HepG2 (cell line): ENCODE results near the gene AP5Z1. TPM values are rescaled to one million over a fixed set of nuclear protein-coding genes. Genes with fewer than 3 reads are reported as not detected.

ENCODE experiments used
- BHLHE40 ChIP-seq: IDR thresholded peaks from 2 replicates; pipeline ENCODE4 v1.6.1; 2011; ENCODE audit warnings: low read length, improper control_type of control experiment
- FOSL2 ChIP-seq: sonication (generic); formaldehyde crosslinking; IDR thresholded peaks from 2 replicates; pipeline ENCODE4 v1.4.0; 2020; ENCODE audit warnings: missing genetic modification reagents
- FOXA3 ChIP-seq: IDR thresholded peaks from 2 replicates; pipeline ENCODE4 v1.6.1; 2016; ENCODE audit warnings: missing genetic modification reagents, missing compliant biosample characterization
- JARID2 ChIP-seq: sonication (generic); formaldehyde crosslinking; IDR thresholded peaks from 2 replicates; pipeline ENCODE4 v1.8.1; 2023; ENCODE audit warnings: missing genetic modification reagents, inconsistent platforms; ENCODE audit not compliant: insufficient replicate concordance
- MTA1 ChIP-seq: sonication (generic); formaldehyde crosslinking; IDR thresholded peaks from 2 replicates; pipeline ENCODE4 v1.4.0; 2020; ENCODE audit warnings: missing genetic modification reagents, mild to moderate bottlenecking, borderline replicate concordance
- RBFOX2 ChIP-seq: fragments of 200-400 bp; formaldehyde crosslinking; IDR thresholded peaks from 2 replicates; pipeline ENCODE4 v1.6.1; 2017; ENCODE audit warnings: low read depth, mild to moderate bottlenecking, low read length
- SP140L ChIP-seq: sonication (generic); formaldehyde crosslinking; IDR thresholded peaks from 2 replicates; pipeline ENCODE4 v1.4.0; 2020; ENCODE audit warnings: missing genetic modification reagents, borderline replicate concordance
- ZBTB21 ChIP-seq: sonication (generic); formaldehyde crosslinking; IDR thresholded peaks from 2 replicates; pipeline ENCODE4 v1.4.0; 2020; ENCODE audit warnings: missing genetic modification reagents
- ZNF124 ChIP-seq: sonication (generic); formaldehyde crosslinking; IDR thresholded peaks from 2 replicates; pipeline ENCODE4 v1.4.0; 2020; ENCODE audit warnings: missing genetic modification reagents
- ZNF441 ChIP-seq: sonication (generic); formaldehyde crosslinking; IDR thresholded peaks from 2 replicates; pipeline ENCODE4 v1.7.0; 2021; ENCODE audit warnings: missing genetic modification reagents, borderline replicate concordance
- ZNF605 ChIP-seq: sonication (generic); formaldehyde crosslinking; IDR thresholded peaks from 2 replicates; pipeline ENCODE4 v1.8.0; 2022; ENCODE audit warnings: mild to moderate bottlenecking, missing genetic modification reagents
- ZNF776 ChIP-seq: sonication (generic); formaldehyde crosslinking; IDR thresholded peaks from 2 replicates; pipeline ENCODE4 v1.4.0; 2020; ENCODE audit warnings: mild to moderate bottlenecking, missing genetic modification reagents
- ZNF841 ChIP-seq: sonication (generic); formaldehyde crosslinking; IDR thresholded peaks from 2 replicates; pipeline ENCODE4 v1.8.1; 2023; ENCODE audit warnings: missing genetic modification reagents, borderline replicate concordance
- polyA plus RNA-seq, 8 experiments: library from polyadenylated mRNA; depleted of rRNA in 3 of 8; stranded (reverse) in 7 of 8; unstranded in 1 of 8; fragments of >200 nt; fragmentation: Illumina TruSeq in 4 of 8; extraction: Trizol in 4 of 8; gene quantifications; 2 replicates each; pipeline versions ENCODE4 v1.2.1 to v1.2.3, GENCODE V29; 2011 to 2016; ENCODE audit warnings: low read depth in 4 of 8, missing spikeins in 1 of 8, mixed read lengths in 1 of 8; ENCODE audit not compliant: insufficient read depth in 1 of 8
- total RNA-seq, 5 experiments: library from RNA; depleted of rRNA; stranded (reverse); fragments of >200 nt; fragmentation: Illumina TruSeq; extraction: Trizol; gene quantifications; 2 replicates each; pipeline ENCODE4 v1.2.3, GENCODE V29; 2016; ENCODE audit warnings: low read depth in 1 of 5
- TF ChIP-seq, protein P1 (sequence below): sonication (generic); formaldehyde crosslinking; IDR thresholded peaks from 2 replicates; pipeline ENCODE4 v1.4.0; 2020; ENCODE audit warnings: missing genetic modification reagents
- TF ChIP-seq, protein P2 (sequence below): sonication (generic); formaldehyde crosslinking; IDR thresholded peaks from 2 replicates; pipeline ENCODE4 v1.8.0; 2022; ENCODE audit warnings: missing genetic modification reagents, mild to moderate bottlenecking, borderline replicate concordance
- TF ChIP-seq, protein P3 (sequence below): sonication (generic); formaldehyde crosslinking; conservative IDR thresholded peaks from 2 replicates; pipeline ENCODE4 v1.4.0; 2020; ENCODE audit warnings: mild to moderate bottlenecking, missing genetic modification reagents, moderate library complexity
- TF ChIP-seq, protein P4 (sequence below): IDR thresholded peaks from 2 replicates; pipeline ENCODE4 v1.6.1; 2016
- TF ChIP-seq, protein P5 (sequence below): sonication (generic); formaldehyde crosslinking; IDR thresholded peaks from 2 replicates; pipeline ENCODE4 v1.4.0; 2020; ENCODE audit warnings: missing genetic modification reagents, mild to moderate bottlenecking, borderline replicate concordance

AP5Z1 gene
- total and polyA plus RNA-seq, 2 of the 13 experiments (the other 11 are each of a cell fraction or from before 2014, with no cell fraction given) = 9.3 to 15.1 TPM

DNA sequence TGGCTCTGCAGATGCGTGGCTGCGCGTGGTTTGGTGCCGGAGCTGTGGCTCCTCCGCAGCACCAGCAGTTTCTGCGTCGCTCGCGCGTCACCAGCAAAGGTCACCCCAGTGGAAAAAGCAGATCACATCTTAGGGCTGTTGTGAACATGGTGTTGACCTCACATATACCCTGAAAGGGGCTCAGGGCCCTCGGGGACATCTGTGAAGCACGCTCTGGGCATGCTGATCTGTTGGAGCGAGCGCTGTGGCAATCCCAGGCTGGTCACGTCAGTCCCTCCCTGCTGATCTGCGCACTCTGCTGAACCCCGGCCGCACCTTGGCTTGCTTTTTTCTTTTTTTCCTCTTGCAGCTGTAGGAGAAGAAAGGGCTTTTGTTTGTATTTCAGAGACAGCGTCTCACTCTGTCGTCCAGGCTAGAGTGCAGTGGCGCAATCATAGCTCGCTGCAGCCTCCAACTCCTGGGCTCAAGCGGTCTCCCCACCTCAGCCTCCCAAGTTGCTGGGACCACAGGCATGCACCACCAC, 33.3 kb upstream of the AP5Z1 start (continued):
- peak; percentile 58; the same call in 1 of the 2 replicates for TF ChIP-seq FOSL2 (CRISPR knock-in tag)
- TF ChIP-seq, protein P1, sequence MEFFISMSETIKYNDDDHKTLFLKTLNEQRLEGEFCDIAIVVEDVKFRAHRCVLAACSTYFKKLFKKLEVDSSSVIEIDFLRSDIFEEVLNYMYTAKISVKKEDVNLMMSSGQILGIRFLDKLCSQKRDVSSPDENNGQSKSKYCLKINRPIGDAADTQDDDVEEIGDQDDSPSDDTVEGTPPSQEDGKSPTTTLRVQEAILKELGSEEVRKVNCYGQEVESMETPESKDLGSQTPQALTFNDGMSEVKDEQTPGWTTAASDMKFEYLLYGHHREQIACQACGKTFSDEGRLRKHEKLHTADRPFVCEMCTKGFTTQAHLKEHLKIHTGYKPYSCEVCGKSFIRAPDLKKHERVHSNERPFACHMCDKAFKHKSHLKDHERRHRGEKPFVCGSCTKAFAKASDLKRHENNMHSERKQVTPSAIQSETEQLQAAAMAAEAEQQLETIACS (CRISPR knock-in tag) = no peak
- TF ChIP-seq, protein P2, sequence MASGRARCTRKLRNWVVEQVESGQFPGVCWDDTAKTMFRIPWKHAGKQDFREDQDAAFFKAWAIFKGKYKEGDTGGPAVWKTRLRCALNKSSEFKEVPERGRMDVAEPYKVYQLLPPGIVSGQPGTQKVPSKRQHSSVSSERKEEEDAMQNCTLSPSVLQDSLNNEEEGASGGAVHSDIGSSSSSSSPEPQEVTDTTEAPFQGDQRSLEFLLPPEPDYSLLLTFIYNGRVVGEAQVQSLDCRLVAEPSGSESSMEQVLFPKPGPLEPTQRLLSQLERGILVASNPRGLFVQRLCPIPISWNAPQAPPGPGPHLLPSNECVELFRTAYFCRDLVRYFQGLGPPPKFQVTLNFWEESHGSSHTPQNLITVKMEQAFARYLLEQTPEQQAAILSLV = no peak
- peak; percentile 43; the same call in 1 of the 2 replicates for TF ChIP-seq ZNF124 (CRISPR knock-in tag)
- TF ChIP-seq, protein P3, sequence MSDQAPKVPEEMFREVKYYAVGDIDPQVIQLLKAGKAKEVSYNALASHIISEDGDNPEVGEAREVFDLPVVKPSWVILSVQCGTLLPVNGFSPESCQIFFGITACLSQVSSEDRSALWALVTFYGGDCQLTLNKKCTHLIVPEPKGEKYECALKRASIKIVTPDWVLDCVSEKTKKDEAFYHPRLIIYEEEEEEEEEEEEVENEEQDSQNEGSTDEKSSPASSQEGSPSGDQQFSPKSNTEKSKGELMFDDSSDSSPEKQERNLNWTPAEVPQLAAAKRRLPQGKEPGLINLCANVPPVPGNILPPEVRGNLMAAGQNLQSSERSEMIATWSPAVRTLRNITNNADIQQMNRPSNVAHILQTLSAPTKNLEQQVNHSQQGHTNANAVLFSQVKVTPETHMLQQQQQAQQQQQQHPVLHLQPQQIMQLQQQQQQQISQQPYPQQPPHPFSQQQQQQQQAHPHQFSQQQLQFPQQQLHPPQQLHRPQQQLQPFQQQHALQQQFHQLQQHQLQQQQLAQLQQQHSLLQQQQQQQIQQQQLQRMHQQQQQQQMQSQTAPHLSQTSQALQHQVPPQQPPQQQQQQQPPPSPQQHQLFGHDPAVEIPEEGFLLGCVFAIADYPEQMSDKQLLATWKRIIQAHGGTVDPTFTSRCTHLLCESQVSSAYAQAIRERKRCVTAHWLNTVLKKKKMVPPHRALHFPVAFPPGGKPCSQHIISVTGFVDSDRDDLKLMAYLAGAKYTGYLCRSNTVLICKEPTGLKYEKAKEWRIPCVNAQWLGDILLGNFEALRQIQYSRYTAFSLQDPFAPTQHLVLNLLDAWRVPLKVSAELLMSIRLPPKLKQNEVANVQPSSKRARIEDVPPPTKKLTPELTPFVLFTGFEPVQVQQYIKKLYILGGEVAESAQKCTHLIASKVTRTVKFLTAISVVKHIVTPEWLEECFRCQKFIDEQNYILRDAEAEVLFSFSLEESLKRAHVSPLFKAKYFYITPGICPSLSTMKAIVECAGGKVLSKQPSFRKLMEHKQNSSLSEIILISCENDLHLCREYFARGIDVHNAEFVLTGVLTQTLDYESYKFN (CRISPR knock-in tag) = peak; percentile 78
- TF ChIP-seq SP140L (CRISPR knock-in tag) = no peak
- 0 out of 2 replicates have a peak, but pooled peaks have one; percentile 70 for TF ChIP-seq MTA1 (CRISPR knock-in tag)
- no peak for TF ChIP-seq ZNF605
- peak; percentile 39; the same call in 1 of the 2 replicates for TF ChIP-seq ZBTB21 (CRISPR knock-in tag)
- TF ChIP-seq RBFOX2 = no peak
- TF ChIP-seq, protein P4, sequence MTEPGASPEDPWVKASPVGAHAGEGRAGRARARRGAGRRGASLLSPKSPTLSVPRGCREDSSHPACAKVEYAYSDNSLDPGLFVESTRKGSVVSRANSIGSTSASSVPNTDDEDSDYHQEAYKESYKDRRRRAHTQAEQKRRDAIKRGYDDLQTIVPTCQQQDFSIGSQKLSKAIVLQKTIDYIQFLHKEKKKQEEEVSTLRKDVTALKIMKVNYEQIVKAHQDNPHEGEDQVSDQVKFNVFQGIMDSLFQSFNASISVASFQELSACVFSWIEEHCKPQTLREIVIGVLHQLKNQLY (CRISPR knock-in tag) = 0 out of 2 replicates have a peak, but pooled peaks have one; percentile 67
- TF ChIP-seq FOXA3 (CRISPR knock-in tag) = peak; percentile 64
- no peak for TF ChIP-seq ZNF841 (CRISPR knock-in tag)
- TF ChIP-seq ZNF441 (CRISPR knock-in tag) = peak; percentile 71; the same call in 1 of the 2 replicates
- TF ChIP-seq JARID2 (CRISPR knock-in tag) = no peak
- TF ChIP-seq, protein P5, sequence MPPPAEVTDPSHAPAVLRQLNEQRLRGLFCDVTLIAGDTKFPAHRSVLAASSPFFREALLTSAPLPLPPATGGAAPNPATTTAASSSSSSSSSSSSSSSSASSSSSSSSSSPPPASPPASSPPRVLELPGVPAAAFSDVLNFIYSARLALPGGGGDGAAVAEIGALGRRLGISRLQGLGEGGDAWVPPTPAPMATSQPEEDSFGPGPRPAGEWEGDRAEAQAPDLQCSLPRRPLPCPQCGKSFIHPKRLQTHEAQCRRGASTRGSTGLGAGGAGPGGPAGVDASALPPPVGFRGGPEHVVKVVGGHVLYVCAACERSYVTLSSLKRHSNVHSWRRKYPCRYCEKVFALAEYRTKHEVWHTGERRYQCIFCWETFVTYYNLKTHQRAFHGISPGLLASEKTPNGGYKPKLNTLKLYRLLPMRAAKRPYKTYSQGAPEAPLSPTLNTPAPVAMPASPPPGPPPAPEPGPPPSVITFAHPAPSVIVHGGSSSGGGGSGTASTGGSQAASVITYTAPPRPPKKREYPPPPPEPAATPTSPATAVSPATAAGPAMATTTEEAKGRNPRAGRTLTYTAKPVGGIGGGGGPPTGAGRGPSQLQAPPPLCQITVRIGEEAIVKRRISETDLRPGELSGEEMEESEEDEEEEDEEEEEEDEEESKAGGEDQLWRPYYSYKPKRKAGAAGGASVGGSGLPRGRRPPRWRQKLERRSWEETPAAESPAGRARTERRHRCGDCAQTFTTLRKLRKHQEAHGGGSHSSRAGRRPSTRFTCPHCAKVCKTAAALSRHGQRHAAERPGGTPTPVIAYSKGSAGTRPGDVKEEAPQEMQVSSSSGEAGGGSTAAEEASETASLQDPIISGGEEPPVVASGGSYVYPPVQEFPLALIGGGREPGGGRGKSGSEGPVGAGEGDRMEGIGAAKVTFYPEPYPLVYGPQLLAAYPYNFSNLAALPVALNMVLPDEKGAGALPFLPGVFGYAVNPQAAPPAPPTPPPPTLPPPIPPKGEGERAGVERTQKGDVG (CRISPR knock-in tag) = peak; percentile 73; the same call in 1 of the 2 replicates
- 0 out of 2 replicates have a peak, but pooled peaks have one; percentile 30 for TF ChIP-seq ZNF776 (CRISPR knock-in tag)
- 0 out of 2 replicates have a peak, but pooled peaks have one; percentile 29 for TF ChIP-seq BHLHE40
